GM12874 (cell line): ENCODE results near the gene HBD.

ENCODE experiments used
- CTCF ChIP-seq: IDR thresholded peaks from 2 replicates; pipeline ENCODE4 v1.5.1; 2011; ENCODE audit warnings: low read depth, mild to moderate bottlenecking, control low read depth, low read length, moderate library complexity; ENCODE audit not compliant: insufficient read depth

Gene HBD

DNA sequence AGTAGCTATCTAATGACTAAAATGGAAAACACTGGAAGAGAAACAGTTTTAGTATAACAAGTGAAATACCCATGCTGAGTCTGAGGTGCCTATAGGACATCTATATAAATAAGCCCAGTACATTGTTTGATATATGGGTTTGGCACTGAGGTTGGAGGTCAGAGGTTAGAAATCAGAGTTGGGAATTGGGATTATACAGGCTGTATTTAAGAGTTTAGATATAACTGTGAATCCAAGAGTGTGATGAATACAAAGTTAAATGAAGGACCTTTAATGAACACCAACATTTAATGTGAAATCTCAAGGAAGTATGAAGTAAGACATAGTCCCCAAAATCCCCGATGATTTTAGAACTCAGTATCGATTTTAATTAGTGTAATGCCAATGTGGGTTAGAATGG lies 3.1 kb upstream of the HBD start:
- no peak for TF ChIP-seq CTCF

- TF ChIP-seq CTCF, result no peak
These were observed 1.2 kb upstream of the HBD start for GRCh38 chr11:5235364-5236095.

DNA sequence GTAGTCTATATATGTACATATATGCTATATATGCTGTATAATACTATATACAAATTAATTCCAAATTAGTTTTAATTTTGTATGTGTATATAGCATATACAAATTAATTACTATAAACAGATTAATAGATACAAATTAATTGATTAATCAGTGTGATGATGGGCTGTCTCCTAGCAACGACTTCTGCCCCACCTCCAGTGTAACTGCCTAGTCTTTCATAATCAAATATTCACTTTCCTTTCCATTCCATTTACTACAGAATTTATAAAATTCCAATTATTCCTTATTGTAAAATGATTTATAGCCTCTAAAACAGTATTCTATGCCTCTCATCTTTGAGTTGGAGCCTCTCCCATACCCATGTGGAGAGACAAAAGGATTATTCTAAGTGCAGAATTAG lies 976 bp downstream of the HBD start:
- TF ChIP-seq CTCF, result no peak

GRCh38 chr11:5232821-5233220 lies 1.5 kb downstream of the HBD start:
- no peak for TF ChIP-seq CTCF

- TF ChIP-seq CTCF, result no peak
These were observed 2.1 kb downstream of the HBD start for GRCh38 chr11:5232176-5232575.

DNA sequence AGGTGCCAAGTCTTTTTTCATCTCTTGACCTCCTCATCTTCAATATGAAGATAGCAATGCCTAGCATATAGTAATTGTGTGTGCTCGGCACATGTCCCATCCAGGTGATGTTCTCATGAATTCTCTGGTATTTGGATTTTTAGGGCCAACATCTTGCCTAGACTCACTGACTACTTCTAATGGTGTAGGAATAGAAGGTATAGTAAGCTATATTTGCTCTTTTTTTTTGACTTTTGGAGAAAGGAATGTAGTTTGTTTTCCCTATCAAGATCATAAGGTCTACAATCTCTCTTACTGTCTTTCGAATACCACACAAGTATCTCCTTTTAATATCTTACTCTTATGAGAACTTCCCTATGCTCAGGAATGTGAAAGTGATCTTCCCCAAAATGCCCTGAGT lies 3.2 kb downstream of the HBD start:
- no peak for TF ChIP-seq CTCF

- no peak for TF ChIP-seq CTCF
These were observed 4.0 kb downstream of the HBD start for GRCh38 chr11:5230266-5230665.
